Cardiac septum (tissue), 1 donor: ENCODE measurements around the gene CCNQ. TPM values are rescaled to one million over a fixed set of nuclear protein-coding genes. Genes with fewer than 3 reads are reported as not detected.
"Not testable (repeated sequence)": the region's sequence is repeated elsewhere in the genome, so short reads cannot be mapped to it uniquely, and the experiment has no call there.

Experiments used
- DNase-seq: peaks from one replicate; pipeline ENCODE4 v3.0.0-alpha.2; 2020; ENCODE audit warnings: low spot score
- intact Hi-C: fragments of 100-400 bp; cut with DNase I; formaldehyde crosslinking; loops from one replicate; pipeline ENCODE4 v1.14.0; 2022
- total RNA-seq: library from RNA; stranded (reverse); fragmentation: NEBNext Ultra II Directional; extraction: Animal tissue kit (Norgen Biotek cat#: 25700); gene quantifications from one replicate; pipeline ENCODE4 v1.2.1, GENCODE V29; 2021
- donor health status: DM: no; HTN: no; CAD: no.

The CCNQ gene
- total RNA-seq, 1 donor from 2014 or later = 23.3 TPM

- intact Hi-C loops = no loop called here
- no peak for DNase-seq
These were observed 26.5 kb upstream of the CCNQ start for GRCh38 chrX:153625271-153626024.

- intact Hi-C loops = no loop called here
- no peak for DNase-seq
These were observed 25.5 kb upstream of the CCNQ start for GRCh38 chrX:153624196-153625091.

- intact Hi-C loops = no loop called here
- DNase-seq = no peak
These were observed 24.5 kb upstream of the CCNQ start for GRCh38 chrX:153623310-153624029.

GRCh38 chrX:153622661-153623309 is 23.8 kb upstream of the CCNQ start:
- intact Hi-C loops = no loop called here
- no peak for DNase-seq

GRCh38 chrX:153621949-153622598 is 23.1 kb upstream of the CCNQ start:
- no peak for DNase-seq
- intact Hi-C loops = no loop called here

- intact Hi-C loops = no loop called here
- no peak for DNase-seq
These were observed 21.6 kb upstream of the CCNQ start for GRCh38 chrX:153620576-153620975.

GRCh38 chrX:153614818-153615217 is 15.9 kb upstream of the CCNQ start:
- intact Hi-C loops = no loop called here
- DNase-seq = no peak

- no peak for DNase-seq
- intact Hi-C loops = no loop called here
These were observed 13.5 kb upstream of the CCNQ start for GRCh38 chrX:153612413-153612812.

GRCh38 chrX:153611298-153612095 is 12.6 kb upstream of the CCNQ start:
- intact Hi-C loops = no loop called here

GRCh38 chrX:153610836-153611213 is 11.9 kb upstream of the CCNQ start:
- intact Hi-C loops = no loop called here

More at GRCh38 chrX:153611298-153612095, 12.6 kb upstream of the CCNQ start:
- no peak for DNase-seq

GRCh38 chrX:153609917-153610835 is 11.2 kb upstream of the CCNQ start:
- intact Hi-C loops = loop anchor here (5.0 kb wide), 2 partner anchors 57 to 112 kb away; partner anchors contain the start of genes ABCD1 and BCAP31

More at GRCh38 chrX:153610836-153611213, 11.9 kb upstream of the CCNQ start:
- no peak for DNase-seq

GRCh38 chrX:153608806-153609205 is 9.9 kb upstream of the CCNQ start:
- intact Hi-C loops = loop anchor here (5.0 kb wide), 2 partner anchors 58 to 113 kb away; partner anchors contain the start of genes ABCD1 and BCAP31

More at GRCh38 chrX:153609917-153610835, 11.2 kb upstream of the CCNQ start:
- DNase-seq = no peak

GRCh38 chrX:153608376-153608775 is 9.4 kb upstream of the CCNQ start:
- intact Hi-C loops = loop anchor here (5.0 kb wide), 2 partner anchors 59 to 114 kb away; partner anchors contain the start of genes ABCD1 and BCAP31

More at GRCh38 chrX:153608806-153609205, 9.9 kb upstream of the CCNQ start:
- no peak for DNase-seq

GRCh38 chrX:153606503-153606902 is 7.6 kb upstream of the CCNQ start:
- intact Hi-C loops = loop anchor here (5.0 kb wide), 2 partner anchors 61 to 116 kb away; partner anchors contain the start of genes ABCD1 and BCAP31
- no peak for DNase-seq

More at GRCh38 chrX:153608376-153608775, 9.4 kb upstream of the CCNQ start:
- no peak for DNase-seq

GRCh38 chrX:153604666-153605380 is 5.9 kb upstream of the CCNQ start:
- DNase-seq = not testable (repeated sequence)
- intact Hi-C loops = loop anchor here (5.0 kb wide), 2 partner anchors 62 to 117 kb away; partner anchors contain the start of genes ABCD1 and BCAP31

GRCh38 chrX:153603131-153603656 is 4.3 kb upstream of the CCNQ start:
- intact Hi-C loops = no loop called here
- DNase-seq = no peak
